ENCODE measurements around the gene GNG2. TPM values are rescaled to one million over a fixed set of nuclear protein-coding genes. Genes with fewer than 3 reads are reported as not detected.

GNG2 gene
- total RNA-seq (2022; extraction: Qiagen RNA extraction) = 2.7 to 3.6 TPM (median 3.3 TPM) in 5 replicates

GRCh38 chr14:51860164-51860824, at the start of gene GNG2:
TSS of gene GNG2 (plus strand) at chr14:51860612. CDS start at chr14:51950679, 90,067 bp downstream.

DNA sequence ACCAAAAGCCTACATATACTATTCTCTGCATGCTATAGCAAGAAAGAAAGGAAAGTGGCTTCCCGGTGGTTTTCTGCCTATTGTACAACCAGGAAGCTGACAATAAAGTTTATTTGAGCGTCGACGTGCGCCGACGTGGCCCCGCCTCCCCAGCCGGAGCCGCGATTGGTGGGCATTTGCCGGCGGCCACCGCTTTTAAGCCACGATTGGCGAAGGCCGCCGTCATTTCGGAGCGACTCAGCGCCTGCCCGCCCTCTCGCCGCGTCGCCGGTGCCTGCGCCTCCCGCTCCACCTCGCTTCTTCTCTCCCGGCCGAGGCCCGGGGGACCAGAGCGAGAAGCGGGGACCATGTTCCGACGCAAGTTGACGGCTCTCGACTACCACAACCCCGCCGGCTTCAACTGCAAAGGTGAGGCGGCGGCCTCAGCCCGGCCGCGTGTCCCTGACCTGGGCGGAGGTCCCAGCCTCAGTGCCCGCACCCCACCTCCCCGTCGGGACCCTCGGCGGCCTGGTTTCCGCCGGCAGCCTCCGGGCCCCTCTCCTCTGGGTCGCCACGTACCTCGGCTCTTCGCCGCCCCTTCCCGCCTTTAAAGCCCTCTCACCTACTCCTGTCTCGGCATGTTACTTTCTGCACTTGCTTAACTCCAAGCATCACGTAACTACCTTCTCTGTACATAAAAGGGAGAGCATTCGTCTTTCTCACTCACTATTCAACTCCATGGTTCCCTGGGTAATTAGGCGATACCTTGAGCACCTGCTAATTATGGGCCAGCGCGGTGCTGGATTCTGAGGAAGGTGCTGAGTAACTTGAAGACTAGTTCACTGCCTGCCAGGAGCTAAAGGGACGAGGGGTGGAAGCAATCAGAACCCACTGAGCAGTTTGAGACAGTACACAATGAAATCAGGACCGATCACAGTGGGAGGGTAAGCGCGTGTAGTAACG, 129.2 kb downstream of the GNG2 start, which contains the start of gene RTRAF:
TSS of gene RTRAF (plus strand) at position 254 of the 942 bp plus-strand sequence. CDS start at position 348, 94 bp downstream.

Other genes starting within 250 kb of the GNG2 start
- gene FRMD6, start 208.7 kb upstream of the GNG2 start, total RNA-seq (2022; extraction: Qiagen RNA extraction) = 26.8 to 41.9 TPM (median 29.1 TPM) in 5 replicates
- gene RTRAF, start 128.9 kb downstream of the GNG2 start, total RNA-seq (2022; extraction: Qiagen RNA extraction) = 249 to 289 TPM (median 259 TPM) in 5 replicates
- 30.0 to 41.7 TPM (median 31.8 TPM) in 5 replicates for gene NID2, start 208.4 kb downstream of the GNG2 start, total RNA-seq (2022; extraction: Qiagen RNA extraction)